ENCODE measurements around the gene RTN4R.
A peak's percentile ranks its signal among the peaks of the same experiment; 100 is the strongest.

DNA sequence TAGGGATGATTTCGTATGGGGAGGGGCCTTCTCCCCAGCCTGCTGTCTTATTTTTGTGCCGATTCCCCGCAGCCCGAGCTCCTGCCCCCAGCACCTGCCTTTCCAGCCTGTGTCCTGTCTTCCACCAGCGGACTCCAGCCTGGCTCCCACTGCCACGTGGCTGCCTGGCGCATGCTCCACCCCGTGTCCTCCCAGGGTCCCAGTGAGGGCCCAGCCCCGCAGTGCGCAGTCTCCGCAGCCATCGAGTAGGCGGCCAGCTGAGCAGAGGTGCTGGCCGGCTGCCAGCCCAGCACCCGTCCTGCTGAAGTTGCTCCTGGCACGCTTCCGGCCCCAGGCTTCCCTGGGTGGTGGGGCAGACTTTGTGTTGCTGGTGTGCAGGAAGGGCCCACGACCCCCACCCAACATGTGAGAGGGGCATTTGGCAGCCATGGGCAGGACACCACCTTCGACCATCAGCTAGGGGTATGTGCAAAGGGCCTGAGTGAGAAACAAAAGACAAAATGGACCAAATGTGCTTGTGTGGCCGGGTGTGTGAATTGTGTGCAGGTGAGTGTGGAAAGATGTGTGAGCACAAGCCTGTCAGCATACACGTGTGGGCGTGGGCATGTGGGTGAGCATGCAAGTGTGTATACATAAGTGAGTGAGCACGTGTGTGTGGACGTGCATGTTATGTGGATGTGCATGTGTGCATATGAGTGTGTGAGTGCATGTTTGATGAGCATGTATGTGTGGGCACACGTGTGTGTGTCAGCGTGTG is 55.9 kb downstream of the RTN4R start:
- TF ChIP-seq E2F5 (CRISPR knock-in tag; IDR thresholded peaks at IDR 0.05): no peak
- TF ChIP-seq FOXJ2 (tag; IDR thresholded peaks at IDR 0.05): no peak
- TF ChIP-seq, protein P1, sequence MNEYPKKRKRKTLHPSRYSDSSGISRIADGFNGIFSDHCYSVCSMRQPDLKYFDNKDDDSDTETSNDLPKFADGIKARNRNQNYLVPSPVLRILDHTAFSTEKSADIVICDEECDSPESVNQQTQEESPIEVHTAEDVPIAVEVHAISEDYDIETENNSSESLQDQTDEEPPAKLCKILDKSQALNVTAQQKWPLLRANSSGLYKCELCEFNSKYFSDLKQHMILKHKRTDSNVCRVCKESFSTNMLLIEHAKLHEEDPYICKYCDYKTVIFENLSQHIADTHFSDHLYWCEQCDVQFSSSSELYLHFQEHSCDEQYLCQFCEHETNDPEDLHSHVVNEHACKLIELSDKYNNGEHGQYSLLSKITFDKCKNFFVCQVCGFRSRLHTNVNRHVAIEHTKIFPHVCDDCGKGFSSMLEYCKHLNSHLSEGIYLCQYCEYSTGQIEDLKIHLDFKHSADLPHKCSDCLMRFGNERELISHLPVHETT (CRISPR knock-in tag; conservative IDR thresholded peaks at IDR 0.05 in 1 of 2, IDR thresholded peaks at IDR 0.05 in 1 of 2): no peak
- TF ChIP-seq POLR2A (conservative IDR thresholded peaks at IDR 0.05): peak; percentile 28; the same call in 1 of the 2 replicates
- TF ChIP-seq, protein P2, sequence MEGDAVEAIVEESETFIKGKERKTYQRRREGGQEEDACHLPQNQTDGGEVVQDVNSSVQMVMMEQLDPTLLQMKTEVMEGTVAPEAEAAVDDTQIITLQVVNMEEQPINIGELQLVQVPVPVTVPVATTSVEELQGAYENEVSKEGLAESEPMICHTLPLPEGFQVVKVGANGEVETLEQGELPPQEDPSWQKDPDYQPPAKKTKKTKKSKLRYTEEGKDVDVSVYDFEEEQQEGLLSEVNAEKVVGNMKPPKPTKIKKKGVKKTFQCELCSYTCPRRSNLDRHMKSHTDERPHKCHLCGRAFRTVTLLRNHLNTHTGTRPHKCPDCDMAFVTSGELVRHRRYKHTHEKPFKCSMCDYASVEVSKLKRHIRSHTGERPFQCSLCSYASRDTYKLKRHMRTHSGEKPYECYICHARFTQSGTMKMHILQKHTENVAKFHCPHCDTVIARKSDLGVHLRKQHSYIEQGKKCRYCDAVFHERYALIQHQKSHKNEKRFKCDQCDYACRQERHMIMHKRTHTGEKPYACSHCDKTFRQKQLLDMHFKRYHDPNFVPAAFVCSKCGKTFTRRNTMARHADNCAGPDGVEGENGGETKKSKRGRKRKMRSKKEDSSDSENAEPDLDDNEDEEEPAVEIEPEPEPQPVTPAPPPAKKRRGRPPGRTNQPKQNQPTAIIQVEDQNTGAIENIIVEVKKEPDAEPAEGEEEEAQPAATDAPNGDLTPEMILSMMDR (IDR thresholded peaks at IDR 0.05 in 2 of 3, conservative IDR thresholded peaks at IDR 0.05 in 1 of 3; ENCODE audit: insufficient read depth in 2 of 3, low read depth in 1 of 3, low read length in 3 of 3): no peak
- TF ChIP-seq RNF2 (IDR thresholded peaks at IDR 0.05): no peak
- TF ChIP-seq CHD4 (IDR thresholded peaks at IDR 0.05; ENCODE audit: insufficient read depth, insufficient replicate concordance, low read depth, low read length, poor library complexity, severe bottlenecking): peak; percentile 35
- no peak for TF ChIP-seq NFYB (IDR thresholded peaks at IDR 0.05; ENCODE audit: extremely low read depth, insufficient read length)
- TF ChIP-seq, protein P3, sequence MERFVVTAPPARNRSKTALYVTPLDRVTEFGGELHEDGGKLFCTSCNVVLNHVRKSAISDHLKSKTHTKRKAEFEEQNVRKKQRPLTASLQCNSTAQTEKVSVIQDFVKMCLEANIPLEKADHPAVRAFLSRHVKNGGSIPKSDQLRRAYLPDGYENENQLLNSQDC (CRISPR knock-in tag; IDR thresholded peaks at IDR 0.05): no peak
- no peak for TF ChIP-seq REST (IDR thresholded peaks at IDR 0.05; ENCODE audit: borderline replicate concordance)
- no peak; the same call in 1 of the 2 replicates for TF ChIP-seq REST (CRISPR knock-in tag; IDR thresholded peaks at IDR 0.05; ENCODE audit: low read depth)
- TF ChIP-seq NFE2 (IDR thresholded peaks at IDR 0.05; ENCODE audit: low read depth): no peak
- TF ChIP-seq ZBTB17 (CRISPR knock-in tag; IDR thresholded peaks at IDR 0.05): no peak
- no peak for TF ChIP-seq ZNF133 (CRISPR knock-in tag; IDR thresholded peaks at IDR 0.05)
- no peak for TF ChIP-seq MEF2D (tag; conservative IDR thresholded peaks at IDR 0.05; ENCODE audit: low read depth)

Measured in K562 (cell line).